OCI-LY3 (cell line): ENCODE measurements around the gene RNPEPL1.

Experiments used
- EZH2phosphoT487 ChIP-seq: fragments of 200-600 bp; shearing (Covaris generic); IDR thresholded peaks from 2 replicates; pipeline ENCODE4 v1.6.1; 2018; ENCODE audit warnings: antibody characterized with exemption, mixed run types, low read depth
- TF ChIP-seq, protein P1 (sequence below): fragments of 200-600, 300-600 bp; sonication (generic); IDR thresholded peaks from 2 replicates; pipeline ENCODE4 v1.5.1; 2014; ENCODE audit warnings: antibody characterized with exemption, low read length, low read depth

DNA sequence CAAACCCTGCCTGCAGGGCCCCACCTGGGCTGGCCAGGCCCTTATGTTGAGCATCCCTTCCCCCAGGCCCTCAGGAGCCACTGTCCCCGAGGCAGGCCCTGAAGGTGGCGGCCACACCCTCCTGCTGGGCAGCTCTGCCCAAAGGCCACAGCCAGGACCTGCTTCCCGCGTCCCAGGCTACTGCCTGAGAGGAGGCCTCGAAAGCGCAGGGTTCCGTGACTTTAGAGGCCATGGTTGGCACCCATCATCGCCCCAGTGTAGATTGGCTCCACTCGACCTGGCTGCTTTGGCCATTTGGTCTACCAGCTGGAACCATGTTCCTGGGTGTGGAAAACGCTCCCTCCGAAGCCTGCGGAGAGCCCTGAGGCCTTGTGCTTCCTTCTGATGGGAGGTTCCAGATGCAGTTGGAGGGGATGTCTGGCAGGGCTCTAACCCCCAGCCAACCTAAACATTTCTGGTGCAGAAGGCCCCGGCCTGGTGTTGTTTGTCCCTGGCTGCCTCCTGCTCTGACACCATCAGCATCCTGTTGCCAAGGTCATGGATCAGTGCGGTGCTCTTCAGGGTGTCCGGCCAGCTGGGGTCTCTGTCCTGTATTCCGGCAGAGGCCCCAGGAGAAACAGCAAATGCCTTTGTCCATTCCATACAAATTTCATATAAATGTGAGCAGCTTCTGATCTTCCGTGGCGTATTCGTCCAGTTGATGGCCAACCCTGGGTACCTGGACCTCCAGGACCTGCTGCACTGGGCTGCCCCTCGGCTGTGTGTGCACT lies 33.0 kb downstream of the RNPEPL1 start:
- TF ChIP-seq, protein P1, sequence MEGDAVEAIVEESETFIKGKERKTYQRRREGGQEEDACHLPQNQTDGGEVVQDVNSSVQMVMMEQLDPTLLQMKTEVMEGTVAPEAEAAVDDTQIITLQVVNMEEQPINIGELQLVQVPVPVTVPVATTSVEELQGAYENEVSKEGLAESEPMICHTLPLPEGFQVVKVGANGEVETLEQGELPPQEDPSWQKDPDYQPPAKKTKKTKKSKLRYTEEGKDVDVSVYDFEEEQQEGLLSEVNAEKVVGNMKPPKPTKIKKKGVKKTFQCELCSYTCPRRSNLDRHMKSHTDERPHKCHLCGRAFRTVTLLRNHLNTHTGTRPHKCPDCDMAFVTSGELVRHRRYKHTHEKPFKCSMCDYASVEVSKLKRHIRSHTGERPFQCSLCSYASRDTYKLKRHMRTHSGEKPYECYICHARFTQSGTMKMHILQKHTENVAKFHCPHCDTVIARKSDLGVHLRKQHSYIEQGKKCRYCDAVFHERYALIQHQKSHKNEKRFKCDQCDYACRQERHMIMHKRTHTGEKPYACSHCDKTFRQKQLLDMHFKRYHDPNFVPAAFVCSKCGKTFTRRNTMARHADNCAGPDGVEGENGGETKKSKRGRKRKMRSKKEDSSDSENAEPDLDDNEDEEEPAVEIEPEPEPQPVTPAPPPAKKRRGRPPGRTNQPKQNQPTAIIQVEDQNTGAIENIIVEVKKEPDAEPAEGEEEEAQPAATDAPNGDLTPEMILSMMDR, result no peak
- TF ChIP-seq EZH2phosphoT487, result no peak
